Hepatocyte (in vitro differentiated cells): Measurements from ENCODE around the gene YARS1. TPM values are rescaled to one million over a fixed set of nuclear protein-coding genes. Genes with fewer than 3 reads are reported as not detected.

Experiments used
- DNase-seq: peaks from one replicate; pipeline ENCODE4 v3.0.0-alpha.2; 2016; ENCODE audit warnings: low spot score
- H2AFZ ChIP-seq: fragments of 200-600 bp; sonication (generic); 2 replicates; pipeline ENCODE4 v1.6.0; 2016; ENCODE audit warnings: antibody characterized with exemption, mild to moderate bottlenecking
- H3K27ac ChIP-seq: fragments of 200-600 bp; sonication (generic); 2 replicates; pipeline ENCODE4 v1.5.1; 2016; ENCODE audit warnings: mild to moderate bottlenecking
- H3K27me3 ChIP-seq: fragments of 200-600 bp; sonication (generic); 2 replicates; pipeline ENCODE4 v1.6.1; 2016
- H3K36me3 ChIP-seq: fragments of 200-600 bp; sonication (generic); replicated peaks from 2 replicates; pipeline ENCODE4 v1.5.1; 2016; ENCODE audit warnings: low read depth; ENCODE audit not compliant: insufficient read depth
- H3K4me1 ChIP-seq: fragments of 200-600 bp; sonication (generic); 2 replicates; pipeline ENCODE4 v1.5.1; 2016; ENCODE audit warnings: mild to moderate bottlenecking, moderate library complexity; ENCODE audit not compliant: insufficient read depth
- H3K4me2 ChIP-seq: fragments of 200-600 bp; sonication (generic); 2 replicates; pipeline ENCODE4 v1.6.0; 2016
- H3K4me3 ChIP-seq: fragments of 200-600 bp; sonication (generic); 2 replicates; pipeline ENCODE4 v1.5.1; 2016; ENCODE audit warnings: mild to moderate bottlenecking
- H3K79me2 ChIP-seq: fragments of 200-600 bp; sonication (generic); 2 replicates; pipeline ENCODE4 v1.6.0; 2017; ENCODE audit warnings: mild to moderate bottlenecking
- H3K9me2 ChIP-seq: fragments of 200-600 bp; sonication (generic); replicated peaks from 2 replicates; pipeline ENCODE4 v1.6.0; 2017; ENCODE audit warnings: mild to moderate bottlenecking; ENCODE audit not compliant: insufficient read depth
- H3K9me3 ChIP-seq: fragments of 200-600 bp; sonication (generic); 2 replicates; pipeline ENCODE4 v1.5.1; 2016; ENCODE audit warnings: low read depth, mild to moderate bottlenecking
- H4K20me1 ChIP-seq: fragments of 200-600 bp; sonication (generic); 2 replicates; pipeline ENCODE4 v1.6.0; 2016; ENCODE audit warnings: mild to moderate bottlenecking; ENCODE audit not compliant: insufficient read depth, poor library complexity, severe bottlenecking
- EZH2 ChIP-seq: fragments of 200-600 bp; sonication (generic); IDR thresholded peaks from 2 replicates; pipeline ENCODE4 v1.6.1; 2016; ENCODE audit warnings: antibody characterized with exemption, mild to moderate bottlenecking, borderline replicate concordance
- EZH2phosphoT487 ChIP-seq: fragments of 200-600 bp; sonication (generic); IDR thresholded peaks from one replicate; pipeline ENCODE4 v1.6.1; 2018; ENCODE audit warnings: antibody characterized with exemption, mild to moderate bottlenecking, low read depth, moderate library complexity; ENCODE audit not compliant: unreplicated experiment, severe bottlenecking
- WGBS: methylation state at CpG from one replicate; pipeline ENCODE4 v1.1.6; 2016; ENCODE audit warnings: low lambda C conversion rate; ENCODE audit errors: missing lambda C conversion rate; 5-methylcytosine and 5-hydroxymethylcytosine counted together
- polyA plus RNA-seq: library from polyadenylated mRNA; unstranded; fragments of >200 nt; fragmentation: Nextera tagmentation; extraction: Ambion mirVana; gene quantifications from 2 replicates; pipeline ENCODE4 v1.2.1, GENCODE V29; 2016
- total RNA-seq: library from RNA; depleted of rRNA; stranded (reverse); fragments of >200 nt; gene quantifications from 2 replicates; pipeline ENCODE4 v1.2.3, GENCODE V29; 2014
- TF ChIP-seq, protein P1 (sequence below): fragments of 200-600 bp; sonication (generic); IDR thresholded peaks from 2 replicates; pipeline ENCODE4 v1.5.1; 2016; ENCODE audit warnings: antibody characterized with exemption, mild to moderate bottlenecking; ENCODE audit not compliant: poor library complexity

YARS1 gene
- total and polyA plus RNA-seq, 2 experiments from 2014 or later: 104 to 140 TPM

DNA sequence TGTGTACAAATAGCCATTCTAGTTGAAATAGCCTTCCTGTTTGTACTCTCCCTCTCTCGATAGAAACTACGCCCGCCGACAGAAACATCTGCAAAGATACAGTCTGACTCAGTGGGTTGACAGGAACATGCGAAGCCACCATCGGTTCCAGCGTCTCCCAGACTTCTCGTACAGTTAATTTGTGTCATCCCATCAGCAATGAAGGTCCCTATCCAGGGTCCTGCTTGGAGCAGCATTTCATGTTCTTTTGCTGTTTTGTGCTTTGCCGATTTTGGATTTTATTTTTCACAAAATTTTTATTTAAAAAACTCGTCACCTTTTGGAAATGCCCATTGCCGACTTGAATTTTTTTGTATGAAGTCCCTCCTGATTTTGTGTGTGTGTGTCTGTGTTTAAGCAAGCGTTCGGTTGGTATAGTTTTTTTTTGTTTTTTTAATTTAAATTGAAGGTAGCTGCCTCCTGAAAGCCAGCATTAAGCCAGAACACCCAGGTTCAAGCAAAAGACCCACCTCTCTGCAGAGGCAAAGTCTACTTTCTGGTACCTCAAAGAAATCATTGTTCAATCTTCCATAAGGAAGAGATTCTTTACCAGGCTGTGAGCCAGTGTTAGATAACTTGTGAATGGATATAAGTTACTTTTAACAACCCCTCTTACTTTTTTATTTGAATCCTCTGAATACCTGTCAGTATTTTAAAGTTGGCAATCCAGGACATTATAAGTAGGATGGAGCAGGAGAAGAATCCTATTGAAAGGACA is 38.9 kb upstream of the YARS1 start:
- Histone ChIP-seq H3K27me3 (no peaks in the 10 kb centered on the region), H3K36me3 (peaks cover 3% of the 10 kb centered on the region), H3K4me1 (no peaks in the 10 kb centered on the region), H3K9me3 (no peaks in the 10 kb centered on the region), H3K4me3 (no peak overlapping the region), H2AFZ (no peak overlapping the region), H4K20me1 (no peaks in the 10 kb centered on the region), H3K79me2 (no peaks in the 10 kb centered on the region), H3K27ac (no peak overlapping the region), H3K9me2 (no peaks in the 10 kb centered on the region), H3K4me2 (no peak overlapping the region)
- no peak for DNase-seq
- WGBS: 96% methylated on average over 13 of the region's 13 CpGs
- no peak for TF ChIP-seq EZH2phosphoT487
- no peak for TF ChIP-seq EZH2
- TF ChIP-seq, protein P1, sequence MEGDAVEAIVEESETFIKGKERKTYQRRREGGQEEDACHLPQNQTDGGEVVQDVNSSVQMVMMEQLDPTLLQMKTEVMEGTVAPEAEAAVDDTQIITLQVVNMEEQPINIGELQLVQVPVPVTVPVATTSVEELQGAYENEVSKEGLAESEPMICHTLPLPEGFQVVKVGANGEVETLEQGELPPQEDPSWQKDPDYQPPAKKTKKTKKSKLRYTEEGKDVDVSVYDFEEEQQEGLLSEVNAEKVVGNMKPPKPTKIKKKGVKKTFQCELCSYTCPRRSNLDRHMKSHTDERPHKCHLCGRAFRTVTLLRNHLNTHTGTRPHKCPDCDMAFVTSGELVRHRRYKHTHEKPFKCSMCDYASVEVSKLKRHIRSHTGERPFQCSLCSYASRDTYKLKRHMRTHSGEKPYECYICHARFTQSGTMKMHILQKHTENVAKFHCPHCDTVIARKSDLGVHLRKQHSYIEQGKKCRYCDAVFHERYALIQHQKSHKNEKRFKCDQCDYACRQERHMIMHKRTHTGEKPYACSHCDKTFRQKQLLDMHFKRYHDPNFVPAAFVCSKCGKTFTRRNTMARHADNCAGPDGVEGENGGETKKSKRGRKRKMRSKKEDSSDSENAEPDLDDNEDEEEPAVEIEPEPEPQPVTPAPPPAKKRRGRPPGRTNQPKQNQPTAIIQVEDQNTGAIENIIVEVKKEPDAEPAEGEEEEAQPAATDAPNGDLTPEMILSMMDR: no peak

DNA sequence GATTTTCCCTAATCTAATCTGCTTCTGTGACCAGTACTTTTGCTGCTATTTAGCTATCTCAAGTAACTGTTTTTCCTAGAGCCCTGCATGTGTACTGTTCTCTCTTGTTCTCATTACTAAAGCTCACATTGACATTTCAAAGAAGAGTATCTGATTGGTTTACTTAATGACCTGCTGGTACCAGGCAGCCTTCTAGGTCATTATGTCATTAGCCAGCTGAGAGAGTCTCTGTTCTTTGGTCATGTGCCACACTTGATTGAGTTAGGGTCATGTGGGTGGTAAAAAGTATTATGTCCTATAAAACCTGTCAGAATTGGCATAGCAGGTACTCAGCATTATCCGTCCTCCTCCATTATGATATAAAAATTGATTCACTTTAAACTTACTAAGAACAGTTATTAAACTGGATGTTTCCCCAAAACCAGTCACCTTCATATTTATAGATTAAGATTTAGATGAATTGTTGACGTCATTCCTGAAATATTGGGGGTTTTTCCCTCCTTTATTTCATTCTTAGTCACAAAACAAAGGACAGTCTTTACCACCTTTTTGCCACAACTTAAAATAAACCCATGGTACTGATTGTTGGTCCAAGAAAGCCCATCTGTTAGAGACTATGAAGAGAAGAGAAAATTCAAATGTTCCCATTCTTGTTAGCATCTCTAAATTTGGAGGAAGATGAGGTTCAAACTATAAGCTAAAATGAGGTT is 31.4 kb upstream of the YARS1 start:
- Histone ChIP-seq H3K4me1 (no peaks in the 10 kb centered on the region), H3K4me3 (no peak overlapping the region), H3K27me3 (no peaks in the 10 kb centered on the region), H3K9me3 (no peaks in the 10 kb centered on the region), H3K4me2 (no peak overlapping the region), H2AFZ (no peak overlapping the region), H4K20me1 (no peaks in the 10 kb centered on the region), H3K36me3 (no peaks in the 10 kb centered on the region), H3K27ac (no peak overlapping the region), H3K79me2 (no peaks in the 10 kb centered on the region), H3K9me2 (no peaks in the 10 kb centered on the region)
- DNase-seq: no peak
- no peak for TF ChIP-seq EZH2
- no peak for TF ChIP-seq EZH2phosphoT487
- TF ChIP-seq, protein P1: no peak
- WGBS: 49% methylated on average over 2 of the region's 2 CpGs

DNA sequence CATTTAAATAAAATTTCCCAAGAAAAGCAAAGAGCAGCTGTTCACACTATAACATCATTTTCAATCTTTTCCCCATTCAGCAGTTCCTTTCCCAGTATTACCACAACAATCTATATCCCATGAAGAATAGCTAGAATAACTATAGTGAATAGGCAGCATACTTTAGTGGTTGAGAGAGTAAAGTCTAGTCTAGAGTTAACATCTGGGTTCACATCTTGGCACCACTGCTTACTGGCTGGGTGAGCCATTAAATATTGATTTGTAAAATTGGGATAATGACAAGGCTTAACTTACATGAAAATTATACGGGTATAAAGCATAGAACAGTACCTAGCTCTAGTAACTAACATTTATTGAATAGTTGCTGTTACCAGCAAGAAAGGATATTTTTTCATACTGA is 14.7 kb upstream of the YARS1 start:
- Histone ChIP-seq H3K27me3 (no peaks in the 10 kb centered on the region), H3K4me2 (no peak overlapping the region), H3K79me2 (no peaks in the 10 kb centered on the region), H3K4me1 (no peaks in the 10 kb centered on the region), H3K9me2 (no peaks in the 10 kb centered on the region), H3K36me3 (no peaks in the 10 kb centered on the region), H2AFZ (no peak overlapping the region), H3K4me3 (no peak overlapping the region), H3K9me3 (no peaks in the 10 kb centered on the region), H3K27ac (no peak overlapping the region), H4K20me1 (no peaks in the 10 kb centered on the region)
- WGBS: 100% methylated on average over 1 of the region's 1 CpG
- no peak for DNase-seq
- no peak for TF ChIP-seq EZH2phosphoT487
- TF ChIP-seq, protein P1: no peak
- TF ChIP-seq EZH2: no peak
